Measurements from ENCODE around the gene SPATA20. TPM values are rescaled to one million over a fixed set of nuclear protein-coding genes. Genes with fewer than 3 reads are reported as not detected.

Gene SPATA20
- total and polyA plus RNA-seq, 2 experiments from 2014 or later = 89.9 to 146 TPM

DNA sequence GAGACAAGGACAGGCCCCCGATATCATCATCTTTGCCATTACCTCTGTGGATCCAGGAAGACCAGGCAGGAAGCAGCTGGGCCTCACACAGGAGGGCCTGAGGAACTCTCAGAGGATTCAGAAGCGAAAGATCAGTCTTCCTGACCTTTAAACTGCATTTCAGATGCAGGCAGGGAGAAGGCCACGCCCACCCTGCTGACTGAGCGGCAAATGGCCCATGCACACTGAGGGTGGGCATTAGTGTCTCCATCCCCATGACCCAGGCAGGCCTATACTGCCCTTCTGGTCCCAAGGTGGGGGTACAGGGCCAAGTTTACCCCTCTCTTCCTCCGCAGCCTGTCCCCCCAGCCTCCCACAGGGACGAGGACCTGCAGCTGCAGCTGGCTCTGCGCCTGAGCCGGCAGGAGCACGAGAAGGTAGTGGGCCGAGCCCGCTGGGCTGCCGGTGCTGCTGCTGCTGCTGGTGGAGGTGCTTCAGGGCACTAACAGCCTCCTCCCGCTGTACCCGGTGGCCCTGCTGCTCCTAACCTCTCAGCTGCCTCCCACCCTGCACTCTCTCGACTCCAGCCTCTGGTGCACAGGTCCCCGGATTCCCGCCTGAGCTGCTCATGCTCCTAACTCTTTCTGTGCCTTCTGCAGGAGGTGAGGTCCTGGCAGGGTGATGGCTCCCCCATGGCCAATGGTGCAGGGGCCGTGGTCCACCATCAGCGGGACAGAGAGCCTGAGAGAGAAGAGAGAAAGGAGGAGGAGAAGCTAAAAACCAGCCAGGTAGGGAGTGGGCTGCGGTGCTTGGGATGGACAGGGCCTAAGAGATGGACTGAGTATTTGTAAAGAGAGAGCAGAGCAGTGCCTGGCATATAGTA is 8.2 kb upstream of the SPATA20 start:
- H4K20me1 ChIP-seq (ENCODE audit: insufficient read depth) = no peaks in the 10 kb centered on the region
- H3K9me3 ChIP-seq (ENCODE audit: low read depth) = no peaks in the 10 kb centered on the region
- no peak for DNase-seq
- H2AFZ ChIP-seq = no peak overlapping the region
- H3F3A ChIP-seq (ENCODE audit: insufficient read depth) = no peaks in the 10 kb centered on the region
- no peaks in the 10 kb centered on the region for H3K9me2 ChIP-seq (ENCODE audit: insufficient read depth)
- H3K79me2 ChIP-seq (ENCODE audit: insufficient read depth) = no peaks in the 10 kb centered on the region
- H3K9ac ChIP-seq = no peak overlapping the region
- TF ChIP-seq EZH2phosphoT487 (IDR thresholded peaks at IDR 0.05; ENCODE audit: insufficient read depth, low read depth) (no peak), EZH2 (IDR thresholded peaks at IDR 0.05; ENCODE audit: insufficient read depth, poor library complexity, severe bottlenecking) (no peak)
- 77 to 80% methylated on average over 20 of the region's 20 CpGs for WGBS, 2 experiments (ENCODE audit: low coverage in 1 of 2, low lambda C conversion rate in 2 of 2, missing lambda C conversion rate in 2 of 2)
- H3K27me3 ChIP-seq (replicated peaks; ENCODE audit: insufficient read depth) = no peaks in the 10 kb centered on the region; the same call in 1 of the 2 replicates
- H3K36me3 ChIP-seq (ENCODE audit: low read depth) = no peaks in the 10 kb centered on the region
- no peak overlapping the region for H3K27ac ChIP-seq
- H3K4me1 ChIP-seq (ENCODE audit: insufficient read depth) = peaks cover 13% of the 10 kb centered on the region
- in situ Hi-C loops (cut with MboI) = no loop called here
- H3K4me3 ChIP-seq = no peak overlapping the region
- H3K4me2 ChIP-seq (ENCODE audit: unreplicated experiment) = no peak overlapping the region

DNA sequence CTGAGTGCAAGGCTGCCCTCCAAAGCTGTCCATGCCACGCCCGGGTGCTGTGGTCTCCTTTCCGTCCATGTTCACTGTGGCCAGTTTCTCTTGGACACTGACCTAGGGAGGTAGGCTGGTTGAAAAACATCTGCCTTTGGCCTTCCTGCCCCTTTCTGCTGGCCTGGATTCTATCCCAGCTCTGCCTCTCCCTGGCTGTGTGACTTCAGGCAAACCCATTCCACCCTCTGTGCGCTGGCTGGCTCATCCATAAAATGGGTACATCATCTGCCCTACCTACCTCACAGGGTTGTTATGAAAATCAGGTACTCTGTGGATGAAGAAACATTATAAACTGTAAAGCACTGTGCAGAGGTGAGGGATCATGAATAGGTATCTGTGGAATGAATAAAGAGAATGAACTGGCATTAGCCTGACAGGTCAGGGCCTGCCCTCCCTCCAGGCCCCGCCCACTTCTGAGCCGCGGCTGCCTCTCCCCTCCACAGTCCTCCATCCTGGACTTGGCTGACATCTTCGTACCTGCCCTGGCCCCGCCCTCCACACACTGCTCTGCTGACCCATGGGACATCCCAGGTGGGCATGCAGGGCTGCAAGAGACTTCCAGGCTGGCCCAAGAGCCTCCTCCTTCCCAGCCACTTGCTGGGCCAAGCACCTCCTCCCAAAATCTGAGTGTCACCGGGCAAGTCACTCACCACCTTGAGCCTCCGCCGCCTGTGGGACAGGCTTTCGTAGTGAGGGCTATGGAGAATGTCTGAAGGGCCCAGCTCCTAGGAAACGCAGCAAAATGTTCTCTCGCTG is 7.0 kb upstream of the SPATA20 start:
- no peaks in the 10 kb centered on the region for H3K79me2 ChIP-seq (ENCODE audit: insufficient read depth)
- H3K27me3 ChIP-seq (replicated peaks; ENCODE audit: insufficient read depth) = no peaks in the 10 kb centered on the region
- H3K4me1 ChIP-seq (ENCODE audit: insufficient read depth) = peaks cover 9% of the 10 kb centered on the region

DNA sequence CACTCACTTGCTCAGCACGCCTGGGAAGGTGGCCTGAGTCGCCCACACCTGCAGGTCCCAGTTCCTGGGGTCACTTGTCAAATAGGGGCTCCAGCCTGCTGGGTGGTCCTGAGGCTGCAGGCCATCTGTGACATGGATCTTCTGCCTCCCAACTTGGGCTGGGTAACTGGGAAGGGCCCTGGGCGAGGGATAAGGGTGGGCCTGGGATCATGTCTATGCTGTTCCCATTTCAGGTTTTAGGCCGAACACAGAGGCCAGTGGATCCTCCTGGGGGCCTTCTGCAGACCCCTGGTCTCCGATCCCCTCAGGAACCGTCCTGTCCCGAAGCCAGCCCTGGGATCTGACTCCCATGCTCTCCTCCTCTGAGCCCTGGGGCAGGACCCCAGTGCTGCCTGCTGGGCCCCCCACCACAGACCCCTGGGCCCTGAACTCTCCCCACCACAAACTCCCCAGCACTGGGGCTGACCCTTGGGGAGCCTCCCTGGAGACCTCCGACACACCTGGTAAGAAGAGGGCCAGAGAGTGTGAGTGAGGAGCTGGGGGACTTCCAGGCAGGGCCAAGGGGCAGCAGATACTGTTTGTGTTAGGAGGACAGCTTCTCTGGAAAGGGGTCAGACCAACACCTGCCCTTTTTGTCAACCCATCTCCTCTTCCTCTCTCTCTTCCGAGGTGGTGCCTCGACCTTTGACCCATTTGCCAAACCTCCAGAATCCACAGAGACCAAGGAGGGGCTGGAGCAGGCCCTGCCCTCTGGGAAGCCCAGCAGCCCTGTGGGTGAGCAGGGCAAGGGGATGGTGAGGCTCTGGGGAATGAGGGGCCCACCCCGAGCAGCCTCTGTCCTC is 6.2 kb upstream of the SPATA20 start:
- Histone ChIP-seq H3K27ac (no peak overlapping the region), H3K4me2 (ENCODE audit: unreplicated experiment) (peak overlapping the region; percentile 75), H3K79me2 (ENCODE audit: insufficient read depth) (no peaks in the 10 kb centered on the region), H3K9me2 (ENCODE audit: insufficient read depth) (no peaks in the 10 kb centered on the region), H3K27me3 (replicated peaks; ENCODE audit: insufficient read depth) (no peaks in the 10 kb centered on the region), H3K9ac (no peak overlapping the region), H3K4me3 (peak overlapping the region; percentile 70; the same call in 1 of the 2 replicates), H4K20me1 (ENCODE audit: insufficient read depth) (no peaks in the 10 kb centered on the region), H2AFZ (no peak overlapping the region), H3K36me3 (ENCODE audit: low read depth) (no peaks in the 10 kb centered on the region), H3K9me3 (ENCODE audit: low read depth) (no peaks in the 10 kb centered on the region), H3F3A (ENCODE audit: insufficient read depth) (no peaks in the 10 kb centered on the region), H3K4me1 (ENCODE audit: insufficient read depth) (peaks cover 9% of the 10 kb centered on the region)
- in situ Hi-C loops (cut with MboI) = no loop called here
- TF ChIP-seq EZH2phosphoT487 (IDR thresholded peaks at IDR 0.05; ENCODE audit: insufficient read depth, low read depth) (no peak), EZH2 (IDR thresholded peaks at IDR 0.05; ENCODE audit: insufficient read depth, poor library complexity, severe bottlenecking) (no peak)
- 78 to 81% methylated on average over 9 to 11 of the region's 11 CpGs for WGBS, 2 experiments (ENCODE audit: low coverage in 1 of 2, low lambda C conversion rate in 2 of 2, missing lambda C conversion rate in 2 of 2)
- DNase-seq = no peak

More for the DNA sequence above, 7.0 kb upstream of the SPATA20 start:
- Histone ChIP-seq H3K4me2 (ENCODE audit: unreplicated experiment) (no peak overlapping the region), H3K36me3 (ENCODE audit: low read depth) (no peaks in the 10 kb centered on the region), H3F3A (ENCODE audit: insufficient read depth) (no peaks in the 10 kb centered on the region), H3K9me2 (ENCODE audit: insufficient read depth) (no peaks in the 10 kb centered on the region), H3K9ac (no peak overlapping the region), H3K4me3 (no peak overlapping the region), H3K27ac (no peak overlapping the region), H3K9me3 (ENCODE audit: low read depth) (no peaks in the 10 kb centered on the region), H2AFZ (no peak overlapping the region), H4K20me1 (ENCODE audit: insufficient read depth) (no peaks in the 10 kb centered on the region)
- in situ Hi-C loops (cut with MboI) = no loop called here
- no peak for DNase-seq
- WGBS, 2 experiments (ENCODE audit: low coverage in 1 of 2, low lambda C conversion rate in 2 of 2, missing lambda C conversion rate in 2 of 2) = 91 to 93% methylated on average over 15 of the region's 15 CpGs
- TF ChIP-seq EZH2phosphoT487 (IDR thresholded peaks at IDR 0.05; ENCODE audit: insufficient read depth, low read depth) (no peak), EZH2 (IDR thresholded peaks at IDR 0.05; ENCODE audit: insufficient read depth, poor library complexity, severe bottlenecking) (no peak)

DNA sequence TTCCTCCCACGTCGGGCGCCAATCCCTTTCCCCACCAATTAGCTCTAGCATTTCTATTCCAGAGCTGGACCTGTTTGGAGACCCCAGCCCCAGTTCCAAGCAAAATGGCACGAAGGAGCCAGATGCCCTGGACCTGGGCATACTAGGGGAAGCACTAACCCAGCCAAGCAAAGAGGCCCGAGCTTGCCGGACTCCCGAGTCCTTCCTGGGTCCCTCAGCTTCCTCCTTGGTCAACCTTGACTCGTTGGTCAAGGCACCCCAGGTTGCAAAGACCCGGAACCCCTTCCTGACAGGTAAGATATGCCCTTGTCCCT is 5.6 kb upstream of the SPATA20 start:
- Histone ChIP-seq H3K9me3 (ENCODE audit: low read depth) (no peaks in the 10 kb centered on the region), H3K79me2 (ENCODE audit: insufficient read depth) (no peaks in the 10 kb centered on the region), H3K9me2 (ENCODE audit: insufficient read depth) (no peaks in the 10 kb centered on the region), H3K9ac (peak overlapping the region; percentile 63), H3K27me3 (replicated peaks; ENCODE audit: insufficient read depth) (no peaks in the 10 kb centered on the region), H4K20me1 (ENCODE audit: insufficient read depth) (no peaks in the 10 kb centered on the region), H3F3A (ENCODE audit: insufficient read depth) (no peaks in the 10 kb centered on the region), H2AFZ (peak overlapping the region; percentile 86), H3K4me1 (ENCODE audit: insufficient read depth) (peaks cover 9% of the 10 kb centered on the region), H3K4me3 (peak overlapping the region; percentile 70), H3K4me2 (ENCODE audit: unreplicated experiment) (peak overlapping the region; percentile 75), H3K36me3 (ENCODE audit: low read depth) (no peaks in the 10 kb centered on the region), H3K27ac (no peak overlapping the region)
- 45 to 52% methylated on average over 9 of the region's 9 CpGs for WGBS, 2 experiments (ENCODE audit: low coverage in 1 of 2, low lambda C conversion rate in 2 of 2, missing lambda C conversion rate in 2 of 2)
- TF ChIP-seq EZH2phosphoT487 (IDR thresholded peaks at IDR 0.05; ENCODE audit: insufficient read depth, low read depth) (no peak), EZH2 (IDR thresholded peaks at IDR 0.05; ENCODE audit: insufficient read depth, poor library complexity, severe bottlenecking) (no peak)
- in situ Hi-C loops (cut with MboI) = no loop called here
- DNase-seq = no peak
